ENCODE data around the gene KIF5C. TPM values are rescaled to one million over a fixed set of nuclear protein-coding genes. Genes with fewer than 3 reads are reported as not detected.

KIF5C gene
- total RNA-seq, 1 donor from 2014 or later, result 1.3 TPM

- Mint-ChIP-seq H3K4me3 (no peak overlapping the region), H3K27ac (no peak overlapping the region), H3K36me3 (no peaks in the 10 kb centered on the region), H3K4me1 (no peaks in the 10 kb centered on the region), H3K27me3 (ENCODE audit: low read depth) (no peaks in the 10 kb centered on the region), H3K9me3 (no peaks in the 10 kb centered on the region)
- TF ChIP-seq CTCF (IDR thresholded peaks at IDR 0.05; ENCODE audit: unreplicated experiment), result no peak
- no peak for DNase-seq (ENCODE audit: low spot score in 2 of 2, unreplicated experiment in 2 of 2)
Measured at GRCh38 chr2:148988337-148988736, 113.3 kb downstream of the KIF5C start.

- H3K4me3 Mint-ChIP-seq, result no peak overlapping the region
- no peaks in the 10 kb centered on the region for H3K4me1 Mint-ChIP-seq
- peak; percentile 62 for TF ChIP-seq CTCF (IDR thresholded peaks at IDR 0.05; ENCODE audit: unreplicated experiment)
- no peak overlapping the region for H3K27ac Mint-ChIP-seq
- peaks cover 1% of the 10 kb centered on the region for H3K27me3 Mint-ChIP-seq (ENCODE audit: low read depth)
- peak in 1 of 2 experiments; percentile 58 for DNase-seq (ENCODE audit: low spot score in 2 of 2, unreplicated experiment in 2 of 2)
- no peaks in the 10 kb centered on the region for H3K9me3 Mint-ChIP-seq
- H3K36me3 Mint-ChIP-seq, result no peaks in the 10 kb centered on the region
Measured at GRCh38 chr2:148989882-148990493, 115.0 kb downstream of the KIF5C start.

GRCh38 chr2:148990968-148991367, 115.9 kb downstream of the KIF5C start:
- DNase-seq (ENCODE audit: low spot score in 2 of 2, unreplicated experiment in 2 of 2), result no peak
- H3K27me3 Mint-ChIP-seq (ENCODE audit: low read depth), result peaks cover 4% of the 10 kb centered on the region
- no peaks in the 10 kb centered on the region for H3K9me3 Mint-ChIP-seq
- no peaks in the 10 kb centered on the region for H3K36me3 Mint-ChIP-seq
- no peak overlapping the region for H3K4me3 Mint-ChIP-seq
- H3K27ac Mint-ChIP-seq, result no peak overlapping the region
- H3K4me1 Mint-ChIP-seq, result no peaks in the 10 kb centered on the region
- TF ChIP-seq CTCF (IDR thresholded peaks at IDR 0.05; ENCODE audit: unreplicated experiment), result no peak

GRCh38 chr2:148992448-148992847, 117.4 kb downstream of the KIF5C start:
- TF ChIP-seq CTCF (IDR thresholded peaks at IDR 0.05; ENCODE audit: unreplicated experiment), result no peak
- Mint-ChIP-seq H3K4me1 (peaks cover under 1% of the 10 kb centered on the region), H3K27me3 (ENCODE audit: low read depth) (peaks cover 4% of the 10 kb centered on the region), H3K9me3 (no peaks in the 10 kb centered on the region), H3K36me3 (no peaks in the 10 kb centered on the region), H3K27ac (no peak overlapping the region), H3K4me3 (no peak overlapping the region)
- no peak for DNase-seq (ENCODE audit: low spot score in 2 of 2, unreplicated experiment in 2 of 2)

GRCh38 chr2:148993351-148993750, 118.3 kb downstream of the KIF5C start:
- DNase-seq (ENCODE audit: low spot score in 2 of 2, unreplicated experiment in 2 of 2), result no peak
- TF ChIP-seq CTCF (IDR thresholded peaks at IDR 0.05; ENCODE audit: unreplicated experiment), result no peak
- Mint-ChIP-seq H3K4me1 (peaks cover 9% of the 10 kb centered on the region), H3K36me3 (no peaks in the 10 kb centered on the region), H3K27me3 (ENCODE audit: low read depth) (peaks cover 4% of the 10 kb centered on the region), H3K9me3 (no peaks in the 10 kb centered on the region), H3K27ac (no peak overlapping the region), H3K4me3 (no peak overlapping the region)

- peaks cover 13% of the 10 kb centered on the region for H3K4me1 Mint-ChIP-seq
- H3K27ac Mint-ChIP-seq, result no peak overlapping the region
- no peaks in the 10 kb centered on the region for H3K36me3 Mint-ChIP-seq
- no peak overlapping the region for H3K4me3 Mint-ChIP-seq
- H3K9me3 Mint-ChIP-seq, result no peaks in the 10 kb centered on the region
- no peak for DNase-seq (ENCODE audit: low spot score in 2 of 2, unreplicated experiment in 2 of 2)
- TF ChIP-seq CTCF (IDR thresholded peaks at IDR 0.05; ENCODE audit: unreplicated experiment), result no peak
- peaks cover 4% of the 10 kb centered on the region for H3K27me3 Mint-ChIP-seq (ENCODE audit: low read depth)
Measured at GRCh38 chr2:148994341-148994740, 119.3 kb downstream of the KIF5C start.

All from mesothelial cell of epicardium (in vitro differentiated cells).